NCI-H526 treated with DMSO at 0.1 percent for 48 hours (cell line): Measurements from ENCODE around the gene ICA1.
A peak's percentile ranks its signal among the peaks of the same experiment; 100 is the strongest.
"Not testable (repeated sequence)": the region's sequence is repeated elsewhere in the genome, so short reads cannot be mapped to it uniquely, and the experiment has no call there.

ENCODE experiments used
- DNase-seq: peaks from one replicate; lab custom pipeline; 2025; lab: John Stamatoyannopoulos, UW

Gene ICA1

GRCh38 chr7:8263048-8263447 lies 1.1 kb upstream of the ICA1 start:
- no peak for DNase-seq

GRCh38 chr7:8260871-8261694 lies 884 bp downstream of the ICA1 start:
- DNase-seq = peak; percentile 62

- no peak for DNase-seq
These were observed 2.3 kb downstream of the ICA1 start for GRCh38 chr7:8259586-8260222.

GRCh38 chr7:8258734-8259133 lies 3.2 kb downstream of the ICA1 start:
- no peak for DNase-seq

- DNase-seq = no peak
These were observed 3.8 kb downstream of the ICA1 start for GRCh38 chr7:8258166-8258565.

- no peak for DNase-seq
These were observed 6.0 kb downstream of the ICA1 start for GRCh38 chr7:8255680-8256655.

- DNase-seq = no peak
These were observed 7.3 kb downstream of the ICA1 start for GRCh38 chr7:8254667-8255066.

- DNase-seq = no peak
These were observed 7.8 kb downstream of the ICA1 start for GRCh38 chr7:8254215-8254614.

GRCh38 chr7:8251195-8251594 lies 10.8 kb downstream of the ICA1 start:
- DNase-seq = no peak

GRCh38 chr7:8250547-8250946 lies 11.4 kb downstream of the ICA1 start:
- no peak for DNase-seq

GRCh38 chr7:8249121-8249520 lies 12.8 kb downstream of the ICA1 start:
- DNase-seq = no peak

GRCh38 chr7:8246020-8246419 lies 15.9 kb downstream of the ICA1 start:
- no peak for DNase-seq

- DNase-seq = not testable (repeated sequence)
These were observed 16.9 kb downstream of the ICA1 start for GRCh38 chr7:8245032-8245431.

- DNase-seq = not testable (repeated sequence)
These were observed 18.9 kb downstream of the ICA1 start for GRCh38 chr7:8243059-8243458.

- DNase-seq = not testable (repeated sequence)
These were observed 22.1 kb downstream of the ICA1 start for GRCh38 chr7:8239702-8240362.

GRCh38 chr7:8236780-8237407 lies 25.1 kb downstream of the ICA1 start:
- no peak for DNase-seq

- no peak for DNase-seq
These were observed 28.7 kb downstream of the ICA1 start for GRCh38 chr7:8232999-8233847.

GRCh38 chr7:8229927-8230326 lies 32.0 kb downstream of the ICA1 start:
- DNase-seq = no peak

- DNase-seq = no peak
These were observed 32.9 kb downstream of the ICA1 start for GRCh38 chr7:8228766-8229674.
